GM19025 (cell line): ENCODE measurements around the gene GDPGP1.
"Not testable (repeated sequence)": the region's sequence is repeated elsewhere in the genome, so short reads cannot be mapped to it uniquely, and the experiment has no call there.

Experiments used
- ATAC-seq: cut with Tn5 transposase; IDR thresholded peaks from one replicate; pipeline ENCODE4 v1.9.1; 2021; ENCODE audit warnings: mild to moderate bottlenecking, low read depth, moderate library complexity; ENCODE audit not compliant: unreplicated experiment

The GDPGP1 gene

GRCh38 chr15:90234096-90234988 lies at the start of gene GDPGP1:
Gene GDPGP1 (plus strand): TSS chr15:90234209. CDS start chr15:90240909, 6,700 bp downstream.
- peak; percentile 64 for ATAC-seq

DNA sequence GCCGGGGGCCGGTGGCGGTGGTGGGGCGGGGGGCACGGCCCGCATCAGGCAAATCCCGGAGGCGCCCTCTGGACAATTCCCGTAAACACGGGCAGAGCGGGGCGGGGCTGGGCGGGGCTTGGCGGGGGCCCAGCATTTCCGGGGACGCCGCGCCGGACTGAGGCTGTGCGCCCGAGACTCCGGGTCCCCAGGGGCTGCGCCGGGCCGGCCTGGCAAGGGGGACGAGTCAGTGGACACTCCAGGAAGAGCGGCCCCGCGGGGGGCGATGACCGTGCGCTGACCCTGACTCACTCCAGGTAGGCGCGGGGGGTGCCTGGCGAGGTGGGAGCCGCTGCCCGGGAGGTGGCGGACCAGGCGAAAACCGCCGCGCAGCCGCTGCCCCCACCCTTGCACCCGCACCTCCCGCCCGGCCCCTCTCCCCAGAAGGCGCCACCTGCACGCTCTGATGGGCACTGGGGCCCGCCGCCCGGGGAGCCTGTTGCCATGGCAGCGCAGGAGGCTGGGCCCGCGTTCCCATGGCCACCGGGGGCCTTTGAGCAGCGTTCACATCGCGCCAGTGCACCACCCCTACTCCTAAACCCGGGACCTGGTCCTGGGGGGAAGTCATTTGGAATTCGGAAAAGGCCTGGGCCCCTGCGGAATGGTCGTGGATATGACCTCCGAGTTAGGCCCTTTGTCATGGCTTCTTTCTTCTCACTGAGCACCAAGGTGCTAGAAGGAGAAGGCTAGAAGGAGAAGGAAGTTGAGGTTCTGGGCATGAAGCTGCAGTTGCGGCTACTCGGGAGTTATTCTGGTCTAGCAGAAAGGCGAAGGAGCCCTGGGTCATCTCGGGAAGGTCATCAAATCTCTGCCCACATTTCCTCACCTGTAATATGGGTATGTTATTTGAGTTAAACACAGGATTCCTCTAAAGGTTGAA lies 49.0 kb upstream of the GDPGP1 start:
- peak; percentile 71 for ATAC-seq

- no peak for ATAC-seq
Observed at GRCh38 chr15:90187257-90187868, 46.6 kb upstream of the GDPGP1 start.

DNA sequence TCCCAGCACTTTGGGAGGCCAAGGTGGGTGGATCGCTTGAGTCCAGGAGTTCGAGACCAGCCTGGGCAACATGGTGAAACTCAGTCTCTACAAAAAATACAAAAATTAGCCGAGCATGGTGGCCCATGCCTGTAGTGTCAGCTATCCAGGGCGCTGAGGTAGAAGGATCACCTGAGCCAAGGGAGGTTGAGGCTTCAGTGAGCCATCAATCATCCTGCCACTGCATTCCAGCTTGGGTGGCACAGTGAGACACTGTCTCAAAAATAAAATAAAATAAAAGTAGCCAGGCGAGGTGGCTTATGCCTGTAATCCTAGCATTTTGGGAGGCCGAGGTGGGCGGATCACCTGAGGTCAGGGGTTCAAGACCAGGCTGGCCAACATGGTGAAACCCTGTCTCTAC lies 45.9 kb upstream of the GDPGP1 start:
- not testable (repeated sequence) for ATAC-seq

- no peak for ATAC-seq
Observed at GRCh38 chr15:90188914-90189748, 44.9 kb upstream of the GDPGP1 start.

DNA sequence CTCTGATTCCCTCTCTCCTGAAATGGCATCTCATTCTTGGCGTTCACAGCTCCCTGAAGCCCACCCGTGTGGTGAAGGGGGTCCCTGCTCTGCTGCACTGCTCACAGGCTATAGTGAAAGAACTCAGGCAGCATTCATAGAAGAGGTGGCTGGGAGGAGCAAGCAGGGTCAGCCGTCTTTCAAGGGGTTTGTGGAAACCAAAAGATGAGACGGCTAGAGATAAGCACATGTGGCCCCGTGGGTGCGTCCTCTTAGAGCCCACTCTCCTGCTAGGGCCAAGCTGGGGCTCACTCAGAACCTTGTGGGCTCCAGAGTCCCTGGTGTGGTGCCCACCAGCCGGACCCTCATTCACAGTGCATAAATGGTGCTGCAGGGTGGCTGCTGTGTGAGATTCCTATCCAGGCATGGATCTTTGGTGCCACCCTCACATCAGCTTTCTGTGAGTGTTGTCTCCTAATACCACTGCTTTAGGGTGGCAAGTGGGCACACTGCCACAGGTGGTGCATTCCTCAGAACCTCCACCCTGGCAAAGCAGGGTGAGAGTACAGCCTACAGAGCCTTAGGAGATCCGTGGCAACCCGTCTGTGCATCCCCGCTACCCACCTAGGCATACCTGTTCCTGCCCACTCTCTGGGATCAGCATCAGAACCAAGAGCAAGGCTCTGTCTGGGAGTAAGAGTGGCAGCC lies 44.1 kb upstream of the GDPGP1 start:
- ATAC-seq = no peak

DNA sequence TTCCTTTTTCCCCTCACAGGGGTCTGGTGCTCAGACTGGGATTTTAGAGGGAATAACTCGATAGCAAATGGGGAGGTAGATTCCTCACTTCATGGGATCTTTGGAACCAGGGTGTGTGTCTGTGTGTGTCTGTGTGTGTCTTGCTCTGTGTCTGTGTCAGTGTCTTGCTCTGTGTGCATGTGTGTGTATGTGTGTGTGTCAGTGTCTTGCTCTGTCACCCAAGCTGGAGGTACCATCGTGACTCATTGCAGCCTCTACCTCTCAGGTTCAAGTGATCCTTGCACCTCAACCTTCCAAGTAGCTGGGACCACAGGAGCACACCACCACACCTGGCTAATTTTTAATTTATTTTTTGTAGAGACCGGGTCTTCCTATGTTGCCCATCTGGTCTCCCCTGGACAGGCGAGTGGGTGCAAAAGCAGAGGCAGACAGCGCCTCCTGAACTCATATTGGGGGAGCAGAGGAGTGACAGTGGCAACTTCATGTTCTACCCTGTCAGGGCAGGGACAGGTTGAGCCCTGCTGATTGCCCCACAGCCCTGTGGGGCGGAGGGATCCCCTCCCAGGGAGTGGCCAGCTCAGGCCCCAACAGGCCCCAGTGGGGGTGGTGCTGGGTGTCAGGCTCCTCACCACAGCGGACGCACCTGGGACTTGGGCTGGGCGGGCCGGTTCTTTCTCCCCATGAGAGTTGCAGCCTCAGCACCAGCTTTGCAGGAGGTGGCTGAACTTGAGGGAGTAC lies 43.2 kb upstream of the GDPGP1 start:
- no peak for ATAC-seq

DNA sequence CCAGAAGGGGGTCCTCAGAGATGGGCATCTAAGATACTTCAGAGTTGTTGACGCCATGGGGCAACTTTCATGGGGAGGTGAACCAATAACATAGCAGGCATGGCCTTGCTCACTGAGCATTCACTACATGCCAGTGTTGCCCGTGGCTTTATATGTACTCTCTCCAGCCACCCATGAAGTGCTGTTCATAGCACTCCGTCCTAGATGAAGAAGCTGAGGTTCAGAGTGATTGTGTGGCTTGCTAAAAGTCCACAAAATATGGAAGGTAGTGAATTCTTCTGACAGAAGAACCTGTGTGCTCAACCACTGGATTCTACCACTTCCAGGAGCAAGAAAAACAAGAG lies 42.7 kb upstream of the GDPGP1 start:
- ATAC-seq = no peak

GRCh38 chr15:90191794-90192509 lies 42.1 kb upstream of the GDPGP1 start:
- peak; percentile 77 for ATAC-seq

- ATAC-seq = no peak
Observed at GRCh38 chr15:90192961-90193786, 40.8 kb upstream of the GDPGP1 start.

GRCh38 chr15:90194655-90195054 lies 39.4 kb upstream of the GDPGP1 start:
- ATAC-seq = no peak

DNA sequence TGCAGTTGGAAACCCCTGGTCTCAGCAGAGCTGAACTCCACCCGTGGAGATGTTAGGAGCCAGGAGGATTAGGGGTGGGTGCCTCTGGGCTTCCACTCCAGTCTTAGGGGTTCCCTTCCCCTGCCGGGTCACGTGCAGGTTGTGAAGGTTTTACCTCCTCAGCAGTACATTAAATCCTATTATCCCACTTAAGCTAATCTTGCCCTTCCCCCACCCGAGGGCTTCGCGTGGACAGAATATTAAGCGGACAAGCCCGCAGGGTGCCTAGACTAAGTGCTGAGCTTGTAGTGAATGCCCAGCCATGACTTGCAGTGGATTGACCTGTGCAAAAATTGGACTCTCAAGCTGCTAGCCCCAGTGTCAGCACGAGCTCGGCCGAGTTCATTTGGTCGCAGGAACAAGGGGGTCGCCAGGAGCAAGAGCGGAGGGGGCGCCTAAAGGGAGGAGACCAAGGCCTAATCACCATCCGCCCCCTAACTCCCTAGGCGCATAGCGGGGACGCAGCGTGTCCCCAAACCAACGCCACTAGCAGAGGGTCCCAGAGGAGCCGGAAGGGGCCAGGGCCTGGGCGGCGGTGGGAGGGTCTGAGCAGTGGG lies 33.4 kb upstream of the GDPGP1 start:
- ATAC-seq = peak; percentile 12

GRCh38 chr15:90201130-90201943 lies 32.7 kb upstream of the GDPGP1 start, which contains the start of gene SEMA4B:
Gene SEMA4B (plus strand): TSS chr15:90201330. CDS start chr15:90201579, 249 bp downstream.
- ATAC-seq = peak; percentile 74

GRCh38 chr15:90201944-90202375 lies 32.0 kb upstream of the GDPGP1 start:
- no peak for ATAC-seq

DNA sequence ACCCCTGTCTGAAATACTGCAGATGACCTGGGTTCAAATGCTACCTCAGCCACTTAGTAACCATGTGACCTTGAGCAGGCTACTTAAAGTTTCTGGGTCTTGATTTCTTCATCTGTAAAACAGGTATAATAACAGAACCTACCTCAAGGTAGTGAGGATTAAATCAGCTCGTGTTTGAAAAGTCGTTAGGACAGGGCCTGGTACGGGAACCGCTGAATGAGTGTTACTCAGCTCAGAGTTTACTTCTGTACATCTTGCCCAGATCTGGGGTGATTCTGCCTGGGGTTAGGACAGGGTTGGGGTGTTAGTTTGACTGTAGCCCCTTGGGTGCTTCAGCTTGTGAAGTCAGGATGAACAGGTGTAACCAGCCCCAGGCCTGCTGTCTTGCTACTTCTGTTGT lies 31.1 kb upstream of the GDPGP1 start:
- ATAC-seq = no peak

GRCh38 chr15:90203473-90203872 lies 30.5 kb upstream of the GDPGP1 start:
- ATAC-seq = no peak
